Activated CD4-positive, CD25-positive, alpha-beta regulatory T cell treated with anti-CD3 and anti-CD28 coated beads, Interleukin-2, amount 50 U/mL, for 24 hours (primary cell): Measurements from ENCODE around the gene ECHDC1.
A peak's percentile ranks its signal among the peaks of the same experiment; 100 is the strongest.
"Not testable (repeated sequence)": the region's sequence is repeated elsewhere in the genome, so short reads cannot be mapped to it uniquely, and the experiment has no call there.

ENCODE experiments used
- ATAC-seq, 2 donors: fragments of 150-1000 bp; cut with Tn5 transposase; one replicate each; pipeline ENCODE4 v1.10.0; 2021; ENCODE audit warnings: mild to moderate bottlenecking in 1 of 2, moderate library complexity in 1 of 2

Gene ECHDC1

GRCh38 chr6:127341471-127342202 is 1.8 kb downstream of the ECHDC1 start:
- ATAC-seq, result no peak

- ATAC-seq, result no peak
Measured at GRCh38 chr6:127340171-127340570, 3.2 kb downstream of the ECHDC1 start.

GRCh38 chr6:127338936-127339335 is 4.5 kb downstream of the ECHDC1 start:
- no peak for ATAC-seq

- no peak for ATAC-seq
Measured at GRCh38 chr6:127332383-127332961, 10.9 kb downstream of the ECHDC1 start.

- ATAC-seq, result not testable (repeated sequence)
Measured at GRCh38 chr6:127331256-127331655, 12.2 kb downstream of the ECHDC1 start.

GRCh38 chr6:127328043-127328609 is 15.3 kb downstream of the ECHDC1 start:
- peak in 1 of 2 donors; percentile 28 for ATAC-seq

GRCh38 chr6:127319686-127320085 is 23.7 kb downstream of the ECHDC1 start:
- no peak for ATAC-seq

- peak in 1 of 2 donors; percentile 36 for ATAC-seq
Measured at GRCh38 chr6:127317388-127318128, 25.9 kb downstream of the ECHDC1 start.

GRCh38 chr6:127305741-127306140 is 37.7 kb downstream of the ECHDC1 start:
- no peak for ATAC-seq

- ATAC-seq, result no peak
Measured at GRCh38 chr6:127303917-127304316, 39.5 kb downstream of the ECHDC1 start.

- peak; percentile 38 to 39 for ATAC-seq
Measured at GRCh38 chr6:127302728-127303660, 40.4 kb downstream of the ECHDC1 start.

- peak; percentile 37 to 65 for ATAC-seq
Measured at GRCh38 chr6:127301199-127301700, 42.2 kb downstream of the ECHDC1 start.

- no peak for ATAC-seq
Measured at GRCh38 chr6:127300411-127300810, 43.0 kb downstream of the ECHDC1 start.

- ATAC-seq, result no peak
Measured at GRCh38 chr6:127299522-127300240, 43.7 kb downstream of the ECHDC1 start.

GRCh38 chr6:127298475-127298874 is 44.9 kb downstream of the ECHDC1 start:
- peak; percentile 26 to 67 for ATAC-seq

GRCh38 chr6:127297502-127298070 is 45.8 kb downstream of the ECHDC1 start:
- no peak for ATAC-seq

- ATAC-seq, result peak; percentile 83 to 88
Measured at GRCh38 chr6:127291495-127291894, 51.9 kb downstream of the ECHDC1 start.

GRCh38 chr6:127290391-127291265 is 52.8 kb downstream of the ECHDC1 start:
- no peak for ATAC-seq

GRCh38 chr6:127289934-127290333 is 53.5 kb downstream of the ECHDC1 start:
- no peak for ATAC-seq

GRCh38 chr6:127288705-127289104 is 54.7 kb downstream of the ECHDC1 start:
- ATAC-seq, result no peak
